Ecto neural progenitor cell (in vitro differentiated cells): ENCODE data around the gene GINS2.

Experiments
- DNase-seq: peaks from one replicate; pipeline ENCODE4 v3.0.0-alpha.2; 2018; ENCODE audit warnings: low spot score

GINS2 gene

DNA sequence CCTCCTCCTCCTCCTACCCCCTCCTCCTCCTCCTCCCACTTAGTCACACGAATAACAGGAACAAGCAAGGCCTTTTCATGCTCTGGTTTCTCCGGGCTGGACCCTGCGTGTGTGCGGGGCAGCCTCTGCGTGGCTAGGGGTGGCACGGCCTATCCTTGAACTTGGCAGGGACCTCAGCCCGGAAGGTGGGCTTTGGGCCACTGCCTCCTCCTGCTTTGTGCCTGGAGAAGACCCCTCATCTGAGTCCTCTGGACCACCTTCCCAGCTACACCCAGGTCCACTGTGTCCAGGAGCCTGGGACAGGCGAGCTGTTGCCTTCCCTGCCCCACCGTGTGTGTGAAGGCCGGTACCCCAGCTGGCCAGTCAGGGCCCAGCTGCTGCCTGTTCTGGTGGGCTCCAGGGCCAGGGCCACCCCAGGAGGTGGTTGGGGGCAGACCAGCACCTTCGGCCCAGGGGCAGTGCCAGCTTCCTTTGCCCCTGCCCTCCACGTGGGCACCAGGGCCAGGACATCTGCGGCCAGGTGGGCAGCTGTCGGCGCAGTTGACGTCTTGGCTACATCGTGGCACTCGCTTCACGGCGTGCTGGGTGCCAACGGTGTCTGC lies 35.4 kb downstream of the GINS2 start:
- no peak for DNase-seq

DNA sequence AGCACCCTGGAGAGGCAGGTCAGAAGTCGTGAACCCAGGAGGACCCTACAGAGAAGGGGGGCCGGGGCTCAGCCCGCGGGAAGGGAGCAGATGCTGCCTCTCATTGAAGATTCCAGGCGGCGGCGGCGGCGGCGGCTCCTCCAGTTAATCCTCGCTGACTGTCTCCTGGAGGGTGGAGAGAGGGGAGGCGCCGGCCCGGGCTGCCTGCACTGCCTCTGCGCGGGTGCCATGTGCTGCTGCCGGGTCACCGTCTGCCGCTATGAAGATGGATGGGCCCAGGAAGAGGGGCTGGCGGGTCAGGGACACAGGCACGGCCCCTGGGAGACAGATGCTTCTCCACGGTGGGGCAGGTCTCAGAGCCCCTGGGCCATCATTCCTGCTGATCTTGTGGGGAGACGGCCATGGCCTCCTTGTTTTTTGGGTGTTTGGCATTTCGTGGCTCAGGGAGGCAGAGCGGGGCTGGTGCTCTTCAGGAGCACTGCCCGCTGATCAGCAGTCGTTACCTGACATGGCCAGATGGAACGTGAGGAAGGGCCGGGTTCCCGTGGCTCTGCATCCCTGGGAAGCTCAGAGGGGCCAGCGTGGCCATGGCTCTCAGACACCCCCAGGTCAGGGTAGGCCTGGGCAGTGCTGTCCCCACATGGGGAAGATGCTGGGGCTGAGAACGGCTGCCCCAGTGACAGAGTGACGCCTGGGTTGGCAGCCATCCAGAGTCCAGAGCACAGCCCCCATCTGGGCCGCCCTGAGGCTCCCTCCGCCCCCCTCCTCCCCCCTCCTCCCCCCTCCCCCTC lies 36.1 kb downstream of the GINS2 start:
- DNase-seq = peak; percentile 84

DNA sequence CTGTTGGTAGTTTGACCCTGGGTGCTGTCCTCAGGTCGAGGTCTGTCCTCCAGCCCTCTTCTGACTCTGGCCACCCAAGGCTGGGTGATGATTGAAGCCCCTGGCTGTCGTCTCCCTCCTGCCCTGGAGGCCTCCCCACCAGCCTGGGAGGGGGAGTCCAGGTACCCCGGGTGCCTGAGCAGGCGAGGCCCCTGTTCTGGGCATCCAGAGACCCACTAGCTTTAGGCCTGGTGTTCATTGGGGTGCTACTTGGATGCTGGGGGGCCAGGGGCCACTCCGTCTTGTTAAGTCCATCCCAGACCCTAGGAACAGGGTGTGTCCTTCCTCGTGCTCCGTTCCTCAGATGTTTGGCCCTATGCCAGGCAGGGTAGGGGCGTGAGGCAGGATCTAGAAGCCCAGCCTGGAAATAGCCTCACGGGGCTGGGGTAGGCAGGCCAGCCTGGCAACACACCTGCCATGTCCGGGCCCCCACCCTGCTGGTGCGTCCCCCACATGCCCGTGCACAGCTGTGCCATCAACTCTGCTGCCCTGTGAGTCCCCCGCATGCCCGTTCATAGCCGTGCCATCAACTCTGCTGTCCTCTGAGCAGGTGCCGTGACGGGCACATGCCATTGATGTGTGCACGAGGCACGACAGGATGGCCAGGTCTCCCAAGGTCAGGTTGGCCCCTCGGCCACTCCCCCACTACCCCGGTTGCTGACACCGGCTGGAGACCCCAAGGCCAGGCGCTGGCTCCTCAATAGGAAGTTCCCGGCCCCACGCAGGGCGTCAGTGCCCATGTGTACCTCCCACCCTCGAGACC lies 36.9 kb downstream of the GINS2 start:
- no peak for DNase-seq

DNA sequence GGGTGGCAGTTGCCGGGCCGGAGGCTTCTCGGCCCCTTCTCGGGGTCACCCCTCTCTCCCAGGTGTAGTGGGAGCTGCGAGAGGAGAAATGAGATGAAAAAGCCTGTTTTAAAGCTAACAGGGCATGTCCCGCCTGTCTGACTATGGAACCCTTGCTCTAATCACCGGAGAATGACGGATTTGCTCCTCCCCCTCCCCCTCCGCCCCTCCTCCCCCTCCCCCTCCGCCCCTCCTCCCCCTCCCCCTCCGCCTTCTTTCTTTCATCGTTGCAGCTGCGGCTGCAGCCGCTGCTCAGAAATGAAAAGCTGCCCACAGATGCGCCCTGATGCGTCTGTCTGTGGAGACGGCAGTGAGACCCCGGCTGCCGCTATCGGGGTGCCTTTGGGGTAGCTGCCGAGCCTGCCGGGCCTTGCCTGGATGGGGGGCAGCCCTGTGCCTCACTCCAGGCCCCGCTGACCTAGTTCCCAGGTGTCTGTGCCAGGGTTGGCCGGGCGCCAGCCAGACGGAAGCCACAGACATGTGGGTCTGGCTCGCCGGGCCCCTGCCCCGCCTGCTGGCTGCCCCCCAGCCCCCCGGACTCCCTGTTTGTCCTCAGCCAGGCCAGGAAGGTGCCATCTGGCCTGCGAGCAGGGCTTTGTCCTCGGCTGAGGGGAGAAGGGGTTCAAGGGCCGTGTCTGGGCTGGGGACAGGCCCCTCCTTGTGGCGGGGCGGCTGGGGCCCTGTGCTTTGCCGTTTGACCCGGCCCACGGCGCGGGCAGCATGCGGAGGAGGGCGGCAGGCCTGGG lies 37.7 kb downstream of the GINS2 start:
- no peak for DNase-seq

DNA sequence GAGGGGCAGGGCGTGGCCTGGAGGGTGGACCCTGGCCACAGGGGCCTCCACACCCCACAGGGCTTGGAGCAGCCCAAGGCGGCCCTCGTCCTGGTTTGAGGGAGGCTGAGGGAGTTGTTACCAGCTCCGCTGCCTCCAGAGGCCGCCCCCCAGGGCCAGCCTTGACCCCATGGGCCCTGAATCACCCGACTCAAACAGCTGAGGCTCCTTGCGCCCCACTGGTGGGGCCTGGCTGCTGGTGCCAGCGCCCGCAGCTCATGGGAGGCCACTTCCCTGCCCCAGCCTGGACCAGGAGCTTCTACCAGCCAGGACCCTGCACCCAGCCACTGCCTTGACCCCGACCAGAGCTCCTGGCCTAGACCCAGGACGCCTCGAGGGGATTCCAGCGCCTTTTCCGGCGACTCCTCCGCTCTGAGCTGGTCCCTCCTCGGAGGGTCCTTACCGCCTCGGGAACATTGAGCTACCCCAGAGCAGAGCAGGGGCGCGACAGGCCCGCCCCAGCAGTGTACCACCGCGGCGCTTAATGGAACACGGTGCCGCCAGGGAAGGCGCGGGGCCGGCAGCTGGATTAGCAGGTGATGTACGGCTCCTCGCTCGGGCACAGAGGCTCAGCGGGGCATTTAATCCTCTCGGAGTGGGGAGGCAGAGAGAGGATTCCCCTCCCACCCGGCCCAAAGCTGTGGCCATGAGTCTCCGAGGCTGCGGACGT lies 38.5 kb downstream of the GINS2 start:
- DNase-seq = no peak

DNA sequence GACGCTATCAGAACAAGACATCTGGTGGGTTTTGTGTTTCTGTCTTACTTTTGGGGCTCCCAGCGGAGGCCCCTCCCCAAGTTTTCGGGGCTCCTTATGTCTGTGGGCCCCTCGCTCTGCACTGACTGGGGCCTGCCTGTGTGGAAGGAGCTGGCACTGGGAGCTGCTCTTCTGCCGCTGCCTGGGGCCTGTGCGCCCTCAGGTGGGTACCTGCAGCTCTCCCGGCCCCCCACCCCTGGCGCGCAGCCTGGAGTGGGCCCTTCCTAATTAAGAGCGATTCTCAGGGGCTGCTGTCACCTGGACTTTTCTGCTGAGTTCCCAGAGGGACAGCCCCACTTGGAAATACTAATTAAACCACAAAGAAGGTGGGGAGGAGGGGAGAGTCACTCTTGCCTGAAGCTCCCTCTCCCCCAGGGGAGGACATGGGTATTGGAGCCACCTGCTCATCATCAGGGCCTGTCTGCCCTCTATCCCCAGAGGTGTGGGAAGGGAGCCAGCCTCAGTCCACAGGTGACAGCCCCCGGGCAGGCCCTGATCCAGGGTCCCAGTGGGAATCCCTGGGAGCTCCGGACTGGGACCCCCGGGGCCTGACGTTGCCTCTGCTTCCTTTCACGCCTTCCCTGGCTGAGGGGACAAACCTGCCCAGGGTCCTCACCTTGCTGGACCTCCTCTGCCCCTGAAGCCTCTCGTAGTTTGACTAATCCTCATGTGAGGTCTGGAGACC lies 39.2 kb downstream of the GINS2 start:
- DNase-seq = no peak

DNA sequence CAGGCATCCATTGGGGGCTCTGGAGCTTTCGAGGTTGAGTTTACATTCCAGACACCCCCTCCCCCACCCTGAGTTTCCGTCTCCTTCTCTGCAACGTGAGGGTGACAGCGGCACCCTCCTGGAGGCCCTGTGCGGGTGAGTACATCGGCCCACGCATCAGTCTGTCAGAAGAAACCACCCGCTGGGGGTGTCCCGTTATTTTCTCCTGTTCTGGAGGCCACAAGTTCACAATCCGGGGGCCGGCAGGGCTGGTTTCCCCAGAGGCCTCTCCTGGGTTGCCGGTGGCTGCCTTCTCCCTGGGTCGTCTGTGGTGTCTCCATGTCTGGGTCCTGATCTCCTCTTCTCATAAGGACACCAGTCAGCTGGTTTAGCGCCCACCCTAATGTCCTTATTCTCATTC lies 39.9 kb downstream of the GINS2 start:
- DNase-seq = no peak

DNA sequence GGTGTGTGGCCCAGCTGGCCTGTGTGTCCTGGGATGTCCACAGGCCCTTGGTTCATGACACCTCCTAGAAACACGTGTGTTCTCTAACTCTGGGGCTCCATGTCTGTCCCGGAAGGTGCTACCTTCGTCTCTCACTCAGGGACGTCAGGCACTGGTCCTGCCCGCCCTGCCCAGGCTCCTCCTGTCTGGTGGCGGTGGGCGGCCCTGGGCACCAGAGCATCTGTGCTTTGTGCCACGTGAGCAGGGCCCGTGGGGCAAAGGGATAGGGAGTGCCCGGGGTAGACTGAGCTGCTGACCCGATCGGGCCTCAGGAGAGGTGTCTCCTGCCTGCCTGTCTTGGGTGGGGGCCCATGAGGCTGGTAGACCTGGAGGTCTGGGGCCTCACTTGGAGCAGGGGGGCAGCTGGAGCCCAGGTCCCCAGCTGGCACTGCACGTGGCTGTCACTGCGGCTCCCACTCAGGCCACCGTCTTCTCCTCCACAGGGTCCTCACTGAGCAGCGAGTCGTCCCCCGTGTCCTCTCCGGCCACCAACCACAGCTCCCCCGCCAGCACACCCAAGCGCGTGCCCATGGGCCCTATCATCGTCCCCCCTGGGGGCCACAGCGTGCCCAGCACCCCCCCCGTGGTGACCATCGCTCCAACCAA lies 40.6 kb downstream of the GINS2 start:
- no peak for DNase-seq

DNA sequence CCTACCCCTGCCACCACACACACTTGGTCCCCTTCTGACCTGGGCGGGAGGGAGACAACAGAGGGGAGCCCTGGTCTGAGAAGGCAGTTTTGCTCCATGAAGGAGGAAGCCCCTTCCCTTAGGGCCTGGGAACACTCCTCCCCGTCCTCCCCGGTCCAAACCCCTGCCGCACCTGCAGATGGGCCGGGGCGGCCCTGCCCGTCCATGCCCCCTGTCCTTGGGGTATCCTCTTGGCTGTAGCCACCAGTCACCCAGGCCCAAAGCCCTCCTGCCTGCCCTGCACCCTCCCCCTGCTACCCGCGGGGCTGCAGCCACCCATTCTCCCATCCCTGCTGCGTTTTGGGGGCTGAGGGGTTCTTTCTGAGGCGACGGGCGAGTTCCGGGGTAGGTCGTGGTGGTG lies 41.8 kb downstream of the GINS2 start:
- DNase-seq = no peak

DNA sequence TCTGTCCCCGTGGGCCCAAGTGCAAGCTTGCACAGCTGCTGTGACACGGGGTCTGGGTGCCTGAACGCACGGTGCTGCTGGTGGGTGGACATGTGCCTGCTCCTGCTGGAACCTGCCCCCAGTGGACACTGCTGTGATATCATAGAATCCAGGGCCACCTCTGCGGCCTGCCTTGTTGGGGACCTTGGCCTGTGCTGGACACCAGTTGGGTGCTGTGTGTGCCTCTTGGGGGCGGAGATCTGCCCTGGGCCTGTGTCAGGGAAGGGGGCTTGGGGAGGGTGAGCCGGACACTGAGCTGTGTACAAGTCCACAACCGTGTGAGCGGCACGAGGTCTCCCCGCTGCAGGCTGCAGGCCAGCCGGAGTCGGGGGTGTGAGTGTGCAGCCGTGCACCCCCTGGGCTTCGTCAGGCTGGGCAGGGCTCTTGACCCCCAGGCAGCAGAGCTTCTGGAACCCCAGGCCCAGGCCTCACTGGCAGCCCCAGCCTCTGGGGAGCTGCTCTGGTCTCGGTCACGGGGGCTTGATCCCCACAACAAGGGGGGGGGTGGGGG lies 42.3 kb downstream of the GINS2 start:
- DNase-seq = no peak

DNA sequence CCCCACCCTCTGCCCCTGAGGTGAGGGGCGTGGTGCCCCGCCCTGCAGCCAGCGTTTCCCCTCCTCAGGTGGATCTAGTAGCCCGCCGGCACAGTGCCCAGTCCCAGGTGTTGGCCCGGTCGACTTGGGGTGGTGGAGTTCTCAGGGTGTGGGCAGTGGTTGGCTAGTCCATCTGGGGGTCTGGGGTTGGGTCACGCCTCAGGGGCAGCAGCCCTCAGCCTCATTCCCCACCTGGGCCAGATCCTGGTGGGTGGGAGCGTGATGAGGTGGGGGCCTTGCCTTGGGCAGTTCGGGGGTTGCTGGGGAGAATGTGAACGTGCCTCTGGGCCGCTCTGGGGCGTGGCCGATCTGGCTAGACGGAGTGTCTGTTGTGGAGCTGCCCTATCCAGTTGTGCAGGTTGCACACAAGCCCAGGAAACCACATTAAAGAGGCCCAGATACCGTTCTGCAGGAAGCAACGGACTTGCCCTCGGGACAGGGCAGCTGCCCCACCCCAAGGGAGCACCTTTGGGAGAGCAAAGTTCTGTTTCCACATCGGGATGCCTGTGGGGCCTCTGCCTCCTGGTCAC lies 43.6 kb downstream of the GINS2 start:
- no peak for DNase-seq

DNA sequence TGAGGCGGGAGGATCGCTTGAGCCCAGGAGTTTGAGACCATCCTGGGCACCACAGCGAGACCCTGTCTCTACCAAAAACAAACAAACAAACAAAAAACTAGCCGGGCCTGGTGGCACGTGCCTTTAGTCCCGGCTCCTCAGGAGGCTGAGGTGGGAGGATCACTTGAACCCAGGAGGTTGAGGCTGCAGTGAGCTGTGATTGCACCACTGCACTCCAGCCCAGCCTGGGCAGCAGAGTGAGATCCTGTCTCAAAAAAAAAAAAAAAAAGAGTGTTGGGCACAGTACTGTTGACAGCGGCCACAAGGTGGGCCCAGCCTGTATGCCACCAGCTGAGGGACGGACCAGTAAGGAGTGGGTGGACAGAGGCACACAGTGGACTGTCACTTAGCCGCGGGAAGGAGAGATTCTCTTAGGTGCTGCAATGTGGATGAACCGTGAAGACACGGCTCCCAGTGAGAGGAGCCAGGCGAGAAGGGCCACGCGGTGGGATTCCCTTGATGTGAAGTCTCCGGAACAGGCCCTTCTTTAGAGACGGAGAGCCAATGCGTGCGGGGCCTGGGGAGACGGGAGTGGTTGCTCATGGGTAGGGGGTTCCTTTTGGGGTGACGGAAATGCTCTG lies 44.6 kb downstream of the GINS2 start:
- no peak for DNase-seq

DNA sequence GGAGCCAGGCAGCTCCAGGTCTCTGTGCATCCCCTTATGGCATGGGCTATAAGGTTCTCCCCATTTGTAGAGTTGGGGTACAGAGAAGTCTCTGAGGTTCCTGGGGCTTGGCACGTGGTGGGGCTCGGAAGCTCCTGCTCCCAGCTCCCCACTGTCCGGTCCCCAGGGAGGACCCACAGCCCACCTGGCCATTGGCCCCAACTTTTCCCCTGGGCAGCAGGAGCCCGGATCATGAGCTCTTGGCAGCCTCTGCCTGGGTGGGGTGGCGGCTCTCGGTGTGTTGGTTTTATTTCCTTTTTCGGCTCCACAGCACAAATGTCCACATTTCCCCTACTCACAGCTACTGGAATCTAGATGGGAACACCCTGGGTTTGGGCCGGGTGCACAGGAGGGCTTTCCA lies 45.1 kb downstream of the GINS2 start:
- no peak for DNase-seq

DNA sequence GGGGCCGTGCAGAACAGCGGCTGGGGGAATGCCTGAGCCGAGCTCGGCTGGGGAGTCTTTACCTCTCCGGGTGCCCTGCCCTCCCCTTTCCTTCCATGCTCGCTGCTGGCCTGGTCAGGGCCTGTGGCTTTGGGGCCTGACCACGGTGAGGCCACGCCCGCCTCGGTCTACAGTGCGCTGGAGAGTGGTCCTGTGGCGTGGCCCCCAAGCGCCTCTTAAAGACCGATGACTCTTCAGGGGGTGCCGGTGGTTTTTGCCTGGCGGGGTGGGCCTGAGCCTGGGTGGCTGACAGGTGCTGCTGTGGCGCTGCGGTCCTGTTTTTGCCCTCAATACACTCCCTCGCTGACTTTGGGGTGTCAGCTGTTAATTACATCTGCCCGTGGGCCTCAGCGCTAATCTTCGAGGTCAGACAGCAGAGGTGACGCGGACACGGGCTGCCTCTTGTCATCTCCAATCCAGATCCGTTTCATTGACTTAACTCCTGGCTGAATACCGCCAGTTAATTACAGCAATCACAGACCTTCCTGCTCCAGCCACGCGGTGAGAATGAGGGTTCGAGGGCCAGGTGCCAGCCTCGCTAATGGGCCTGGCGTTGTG lies 45.9 kb downstream of the GINS2 start:
- no peak for DNase-seq

DNA sequence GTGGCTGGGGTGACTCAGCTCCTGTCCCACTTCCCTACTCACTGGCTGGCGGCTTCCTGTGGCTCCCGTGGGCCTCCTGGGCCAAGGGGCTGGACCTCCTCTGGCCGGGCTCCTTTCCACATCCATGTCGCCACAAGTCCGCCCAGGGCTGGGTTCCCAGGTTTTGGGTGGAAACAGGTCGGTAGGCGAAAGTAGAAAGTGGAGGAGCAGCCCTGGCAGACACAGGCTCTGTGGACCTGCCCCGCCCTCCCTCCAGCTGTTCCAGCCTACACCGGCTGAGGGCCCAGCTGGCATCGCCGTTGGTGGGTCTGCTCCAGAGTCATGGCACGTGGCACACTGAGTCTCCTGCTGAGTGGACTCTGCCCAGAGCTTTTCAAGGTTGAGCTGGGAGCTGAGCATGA lies 47.0 kb downstream of the GINS2 start:
- no peak for DNase-seq

DNA sequence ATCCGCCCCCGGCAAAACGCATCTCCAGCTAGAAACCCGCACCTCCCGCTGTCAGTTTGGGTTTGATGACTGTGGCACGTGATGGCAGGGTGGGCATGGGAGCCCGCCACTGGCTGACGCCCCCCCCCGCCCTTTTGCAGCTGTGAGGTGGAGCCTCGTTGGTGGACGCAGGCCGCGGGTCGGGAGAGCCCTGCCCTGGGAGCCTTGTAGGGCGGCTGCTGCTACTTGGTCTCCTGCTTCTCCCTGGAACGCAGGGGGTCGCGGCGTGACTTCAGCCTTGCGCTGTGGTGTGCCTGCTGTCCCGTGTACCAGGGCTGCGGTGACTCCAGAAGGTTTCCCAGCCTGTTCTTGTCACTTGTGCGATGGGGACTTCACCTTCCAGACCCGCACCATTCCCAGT lies 47.4 kb downstream of the GINS2 start:
- no peak for DNase-seq

DNA sequence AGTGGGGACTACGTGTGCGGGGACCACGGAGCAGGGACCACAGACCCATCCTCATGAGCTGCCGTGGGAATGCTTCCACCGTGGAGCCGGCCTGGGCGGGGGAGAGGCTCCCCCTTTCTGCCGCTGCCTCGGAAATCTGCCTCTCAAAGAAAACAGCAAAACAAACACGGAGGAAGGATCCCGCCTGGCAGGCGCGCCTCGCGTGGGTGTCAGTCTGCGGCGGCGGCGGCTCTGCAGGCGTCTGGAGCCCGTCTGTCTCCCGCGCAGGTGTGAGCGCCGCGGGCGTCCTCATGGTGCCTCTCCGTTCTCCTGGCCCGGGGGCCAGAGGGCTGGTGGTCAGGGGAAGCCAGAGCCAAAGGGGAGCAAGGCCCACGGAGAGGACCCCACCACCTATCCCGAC lies 48.2 kb downstream of the GINS2 start:
- DNase-seq = no peak

DNA sequence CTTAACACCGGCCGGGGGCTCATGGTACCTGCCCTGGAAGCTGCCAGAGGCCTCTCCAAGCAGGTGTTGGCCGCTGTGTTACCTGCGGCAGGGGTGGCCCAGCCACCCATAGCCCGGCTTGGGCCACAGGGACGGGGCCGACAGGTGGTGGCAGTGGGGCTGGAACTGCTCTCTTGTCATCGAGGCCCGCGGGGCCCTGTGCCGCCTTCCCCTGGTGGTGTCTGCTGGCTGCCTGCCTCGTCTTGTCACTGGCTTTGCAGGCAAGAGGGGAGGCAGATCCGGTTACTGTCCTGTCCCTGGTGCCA lies 48.5 kb downstream of the GINS2 start:
- DNase-seq = no peak
